Inferior parietal cortex (tissue), 1 donor: ENCODE results near the gene SCAMP2.
A peak's percentile ranks its signal among the peaks of the same experiment; 100 is the strongest.

Source experiments
- DNase-seq: peaks from one replicate; pipeline ENCODE4 v3.0.0-alpha.2; 2016; ENCODE audit errors: extremely low spot score

SCAMP2 gene

GRCh38 chr15:74863239-74864056 lies 9.7 kb downstream of the SCAMP2 start:
- no peak for DNase-seq

GRCh38 chr15:74858369-74858740 lies 14.8 kb downstream of the SCAMP2 start:
- no peak for DNase-seq

- DNase-seq = no peak
Measured at GRCh38 chr15:74857671-74858368, 15.3 kb downstream of the SCAMP2 start.

GRCh38 chr15:74857082-74857655 lies 16.0 kb downstream of the SCAMP2 start:
- no peak for DNase-seq

- DNase-seq = no peak
Measured at GRCh38 chr15:74856537-74856936, 16.6 kb downstream of the SCAMP2 start.

- DNase-seq = no peak
Measured at GRCh38 chr15:74855857-74856256, 17.3 kb downstream of the SCAMP2 start.

- DNase-seq = no peak
Measured at GRCh38 chr15:74854453-74855022, 18.6 kb downstream of the SCAMP2 start.

- no peak for DNase-seq
Measured at GRCh38 chr15:74851960-74852359, 21.2 kb downstream of the SCAMP2 start.

- DNase-seq = no peak
Measured at GRCh38 chr15:74850393-74850792, 22.8 kb downstream of the SCAMP2 start.

GRCh38 chr15:74847432-74847831 lies 25.7 kb downstream of the SCAMP2 start:
- DNase-seq = no peak

- DNase-seq = no peak
Measured at GRCh38 chr15:74845581-74845980, 27.6 kb downstream of the SCAMP2 start.

- no peak for DNase-seq
Measured at GRCh38 chr15:74845208-74845568, 28.0 kb downstream of the SCAMP2 start.

- DNase-seq = no peak
Measured at GRCh38 chr15:74844319-74845207, 28.6 kb downstream of the SCAMP2 start.

- no peak for DNase-seq
Measured at GRCh38 chr15:74843891-74844299, 29.3 kb downstream of the SCAMP2 start.

GRCh38 chr15:74843445-74843828 lies 29.7 kb downstream of the SCAMP2 start:
- DNase-seq = no peak

GRCh38 chr15:74842581-74843444 lies 30.4 kb downstream of the SCAMP2 start, which contains the start of gene ULK3:
Gene ULK3, minus strand, starts transcription at chr15:74843156. Its CDS starts 51 bp downstream, at chr15:74843105.
- DNase-seq = peak; percentile 85

- DNase-seq = no peak
Measured at GRCh38 chr15:74841891-74842373, 31.2 kb downstream of the SCAMP2 start.

GRCh38 chr15:74840851-74841775 lies 32.1 kb downstream of the SCAMP2 start:
- DNase-seq = no peak
